ENCODE data around the gene INTS1.

The INTS1 gene

GRCh38 chr7:1502845-1503244 is 1.3 kb downstream of the INTS1 start:
- DNase-seq = no peak

- no peak for DNase-seq
These were observed 2.5 kb downstream of the INTS1 start for GRCh38 chr7:1501487-1502270.

- no peak for DNase-seq
These were observed 4.0 kb downstream of the INTS1 start for GRCh38 chr7:1500064-1500807.

- no peak for DNase-seq
These were observed 4.7 kb downstream of the INTS1 start for GRCh38 chr7:1499367-1500029.

- no peak for DNase-seq
These were observed 5.6 kb downstream of the INTS1 start for GRCh38 chr7:1498370-1499305.

GRCh38 chr7:1497293-1497927 is 6.8 kb downstream of the INTS1 start:
- DNase-seq = no peak

GRCh38 chr7:1496531-1497292 is 7.5 kb downstream of the INTS1 start:
- DNase-seq = no peak

GRCh38 chr7:1495564-1496242 is 8.5 kb downstream of the INTS1 start:
- DNase-seq = no peak

- DNase-seq = no peak
These were observed 9.2 kb downstream of the INTS1 start for GRCh38 chr7:1494866-1495563.

- no peak for DNase-seq
These were observed 9.7 kb downstream of the INTS1 start for GRCh38 chr7:1494447-1494846.

- DNase-seq = no peak
These were observed 10.6 kb downstream of the INTS1 start for GRCh38 chr7:1493571-1493970.

GRCh38 chr7:1493129-1493528 is 11.1 kb downstream of the INTS1 start:
- no peak for DNase-seq

GRCh38 chr7:1492640-1493039 is 11.5 kb downstream of the INTS1 start:
- no peak for DNase-seq

- no peak for DNase-seq
These were observed 12.0 kb downstream of the INTS1 start for GRCh38 chr7:1492221-1492620.

GRCh38 chr7:1490837-1491236 is 13.4 kb downstream of the INTS1 start:
- no peak for DNase-seq

GRCh38 chr7:1489336-1489735 is 14.9 kb downstream of the INTS1 start:
- DNase-seq = no peak

GRCh38 chr7:1488016-1488415 is 16.2 kb downstream of the INTS1 start:
- DNase-seq = no peak

- DNase-seq = no peak
These were observed 16.7 kb downstream of the INTS1 start for GRCh38 chr7:1487466-1487865.

GRCh38 chr7:1486571-1486970 is 17.6 kb downstream of the INTS1 start:
- DNase-seq = no peak

GRCh38 chr7:1485156-1485555 is 19.0 kb downstream of the INTS1 start:
- DNase-seq = no peak

All from T-helper 9 cell (primary cell).